Uterus (tissue), 2 donors: ENCODE measurements around the gene SNF8.

Experiments used
- CTCF ChIP-seq, 4 experiments: fragments of 200-600 bp in 2 of 4; fragments of 450-650 bp in 2 of 4; sonication (generic) in 2 of 4; IDR thresholded peaks; one replicate each; pipeline ENCODE4 v1.5.1; 2016 to 2019; ENCODE audit warnings: antibody characterized with exemption in 4 of 4, mild to moderate bottlenecking in 2 of 4, moderate library complexity in 1 of 4
- POLR2A ChIP-seq, 2 donors: fragments of 450-650 bp; IDR thresholded peaks; one replicate each; pipeline ENCODE4 v1.6.1; 2016; ENCODE audit warnings: antibody characterized with exemption in 2 of 2, mild to moderate bottlenecking in 1 of 2, moderate library complexity in 1 of 2

- TF ChIP-seq CTCF (IDR thresholded peaks at IDR 0.05) (no peak), POLR2A (IDR thresholded peaks at IDR 0.05) (no peak)
These were observed 25.6 kb upstream of the SNF8 start for GRCh38 chr17:48970224-48970623.
